Activated CD8-positive, alpha-beta memory T cell treated with anti-CD3 and anti-CD28 coated beads for 24 hours (primary cell): Measurements from ENCODE around the gene PEA15.

Source experiments
- DNase-seq: peaks from one replicate; pipeline ENCODE4 v3.0.0-alpha.2; 2020

Gene PEA15

DNA sequence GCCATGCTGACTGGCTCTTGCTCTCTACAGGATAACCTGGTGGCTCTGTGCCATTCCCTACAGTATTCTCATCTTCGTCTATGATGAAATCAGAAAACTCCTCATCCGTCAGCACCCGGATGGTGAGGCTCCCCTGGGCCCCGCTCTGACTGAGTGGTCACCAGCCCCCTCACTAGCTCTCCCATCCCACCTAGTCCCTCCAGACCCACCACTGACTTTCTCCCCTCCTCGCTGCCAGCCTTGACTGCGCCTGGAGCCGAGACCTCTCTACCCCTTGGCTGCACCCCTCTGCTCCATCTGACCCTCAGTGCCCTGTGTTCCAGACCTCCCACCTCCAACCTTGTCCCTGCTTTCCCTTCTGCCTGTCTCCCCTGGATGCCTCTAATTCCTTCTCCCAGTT lies 18.9 kb upstream of the PEA15 start:
- DNase-seq: no peak

DNA sequence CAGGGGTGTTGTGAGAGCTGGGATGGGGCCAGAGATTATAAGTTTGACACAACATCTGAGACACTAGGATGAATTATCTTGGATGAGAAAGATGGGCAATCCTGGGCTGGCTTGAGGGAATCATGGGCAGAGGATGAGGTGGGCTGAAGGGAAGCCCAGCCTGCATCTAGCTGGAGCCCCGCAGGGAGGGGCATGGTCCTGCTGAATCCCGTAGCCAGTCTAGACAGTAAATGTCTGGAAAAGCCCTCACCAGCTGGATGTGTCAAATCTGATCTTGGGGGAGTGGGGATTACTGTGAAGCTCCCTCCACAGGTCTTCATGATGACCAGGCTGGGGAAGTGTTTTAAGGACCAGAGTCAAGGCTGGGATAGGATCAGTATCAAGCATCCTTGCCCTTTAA lies 18.5 kb upstream of the PEA15 start:
- DNase-seq: no peak

- DNase-seq: no peak
Measured at GRCh38 chr1:160187407-160187806, 17.8 kb upstream of the PEA15 start.

- DNase-seq: no peak
Measured at GRCh38 chr1:160188341-160188740, 16.8 kb upstream of the PEA15 start.

GRCh38 chr1:160189649-160190625 lies 15.2 kb upstream of the PEA15 start, which contains the start of gene CASQ1:
Gene CASQ1, plus strand, starts transcription at chr1:160190575. Its CDS starts 177 bp downstream, at chr1:160190752.
- no peak for DNase-seq

GRCh38 chr1:160191756-160192155 lies 13.4 kb upstream of the PEA15 start:
- no peak for DNase-seq

GRCh38 chr1:160192234-160192633 lies 12.9 kb upstream of the PEA15 start:
- DNase-seq: no peak

DNA sequence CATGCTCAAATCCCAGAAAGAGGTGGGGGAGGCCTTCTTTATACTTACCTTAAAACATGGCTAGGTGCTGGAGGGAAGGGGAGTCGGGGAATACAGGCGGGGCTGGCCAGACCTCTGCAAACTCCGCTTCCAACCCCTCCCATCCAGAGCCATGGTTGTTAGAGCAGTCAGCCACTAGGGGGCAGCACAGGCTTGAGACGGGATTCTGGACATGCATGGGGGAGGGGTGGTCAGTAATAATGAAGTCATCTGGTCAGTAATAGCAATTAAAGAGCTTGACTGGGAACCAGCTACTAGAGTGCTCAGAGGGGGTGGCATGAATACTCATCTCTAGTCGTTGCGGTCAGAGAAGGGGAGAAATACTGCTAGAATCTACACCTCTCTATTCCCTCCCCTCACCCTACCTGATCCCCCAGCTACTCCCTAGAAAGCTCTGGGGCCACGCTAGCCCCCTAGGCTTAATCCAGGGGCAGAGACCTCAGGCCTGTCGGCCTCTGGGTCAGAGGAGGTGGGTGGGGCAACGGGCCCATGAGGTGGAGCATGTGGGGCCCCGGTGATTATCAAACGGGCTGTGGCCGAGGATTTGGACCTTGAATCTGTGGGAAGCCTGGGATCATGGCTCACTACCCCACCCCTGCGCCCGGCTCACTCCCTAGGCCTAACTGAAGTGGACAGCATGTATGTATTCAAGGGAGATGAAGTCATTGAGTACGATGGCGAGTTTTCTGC lies 11.9 kb upstream of the PEA15 start:
- peak; percentile 95 for DNase-seq

GRCh38 chr1:160193832-160194736 lies 11.1 kb upstream of the PEA15 start:
- DNase-seq: no peak

GRCh38 chr1:160194737-160195059 lies 10.5 kb upstream of the PEA15 start:
- no peak for DNase-seq

DNA sequence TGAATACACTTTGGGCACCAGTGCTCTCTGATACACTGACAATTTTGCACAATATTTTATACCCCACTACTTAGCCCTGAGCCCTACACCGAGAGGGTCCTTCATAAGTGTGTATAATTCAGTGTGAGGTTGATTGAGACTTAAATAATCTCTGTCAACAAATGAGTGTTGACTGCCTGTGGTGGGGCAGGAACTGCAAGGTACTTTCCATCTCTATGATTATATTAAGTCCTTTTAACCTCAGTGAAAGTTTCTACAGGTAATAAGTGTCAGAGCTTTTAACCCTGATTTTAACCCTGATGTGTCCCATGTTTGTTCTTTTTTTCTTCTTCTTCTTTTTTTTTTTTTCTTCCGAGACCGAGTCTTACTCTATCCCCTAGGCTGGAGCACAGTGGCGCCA lies 9.0 kb upstream of the PEA15 start:
- DNase-seq: no peak

- DNase-seq: no peak
Measured at GRCh38 chr1:160197231-160197630, 8.0 kb upstream of the PEA15 start.

DNA sequence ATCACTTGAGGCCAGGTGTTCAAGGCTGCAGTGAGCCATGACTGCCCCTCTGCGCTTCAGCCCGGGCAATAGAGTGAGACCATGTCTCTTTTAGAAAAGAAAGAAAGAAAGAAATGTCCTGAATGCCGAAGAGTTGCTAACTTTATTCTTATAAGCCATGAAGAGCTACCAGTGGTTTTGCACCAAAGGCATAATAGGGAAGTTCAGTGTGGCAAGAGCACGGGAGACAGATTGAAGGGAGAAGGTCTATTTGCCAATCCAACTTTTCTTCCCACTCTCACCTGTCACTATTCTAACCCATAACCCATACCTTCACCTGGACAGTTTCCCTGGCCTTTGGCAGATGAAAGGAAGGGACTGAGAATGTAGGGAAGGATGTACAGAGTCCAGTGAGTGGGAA lies 4.4 kb upstream of the PEA15 start:
- no peak for DNase-seq

GRCh38 chr1:160204526-160205241 lies 500 bp upstream of the PEA15 start:
- no peak for DNase-seq

GRCh38 chr1:160206036-160206389 lies 829 bp downstream of the PEA15 start:
- DNase-seq: no peak

DNA sequence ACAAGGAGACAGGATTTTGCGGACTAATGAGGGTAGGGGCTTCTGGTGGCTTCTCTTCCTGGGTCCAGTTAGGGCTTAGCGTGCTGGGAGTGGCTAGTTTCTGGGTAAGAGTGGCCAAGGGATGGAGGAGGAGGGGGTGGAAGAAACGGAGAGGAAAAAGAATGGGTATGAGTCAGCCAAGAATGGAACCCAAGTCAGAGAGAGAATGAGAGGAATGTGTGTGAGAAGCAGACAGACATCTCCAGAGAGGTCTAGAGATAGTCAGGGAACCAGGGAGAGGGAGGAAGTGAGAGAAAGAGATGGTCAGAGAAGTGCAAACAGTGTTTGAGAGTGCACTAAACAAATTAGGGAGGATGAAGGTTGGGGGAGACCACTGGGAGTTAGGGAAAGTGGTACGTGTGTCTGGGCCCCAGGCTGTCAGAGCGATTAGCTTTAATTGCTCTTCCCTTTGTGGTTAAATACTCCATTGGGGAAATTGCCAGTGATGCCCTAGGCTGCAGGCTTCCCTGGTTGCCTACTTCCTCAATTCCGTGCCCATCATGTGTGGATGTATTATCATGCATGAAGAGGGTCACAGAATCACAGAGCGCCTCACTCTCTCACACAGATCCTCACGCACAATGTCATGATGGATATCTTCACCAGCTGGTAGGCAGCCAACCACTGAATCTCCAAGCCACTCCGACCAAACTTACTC lies 1.4 kb downstream of the PEA15 start:
- DNase-seq: no peak

DNA sequence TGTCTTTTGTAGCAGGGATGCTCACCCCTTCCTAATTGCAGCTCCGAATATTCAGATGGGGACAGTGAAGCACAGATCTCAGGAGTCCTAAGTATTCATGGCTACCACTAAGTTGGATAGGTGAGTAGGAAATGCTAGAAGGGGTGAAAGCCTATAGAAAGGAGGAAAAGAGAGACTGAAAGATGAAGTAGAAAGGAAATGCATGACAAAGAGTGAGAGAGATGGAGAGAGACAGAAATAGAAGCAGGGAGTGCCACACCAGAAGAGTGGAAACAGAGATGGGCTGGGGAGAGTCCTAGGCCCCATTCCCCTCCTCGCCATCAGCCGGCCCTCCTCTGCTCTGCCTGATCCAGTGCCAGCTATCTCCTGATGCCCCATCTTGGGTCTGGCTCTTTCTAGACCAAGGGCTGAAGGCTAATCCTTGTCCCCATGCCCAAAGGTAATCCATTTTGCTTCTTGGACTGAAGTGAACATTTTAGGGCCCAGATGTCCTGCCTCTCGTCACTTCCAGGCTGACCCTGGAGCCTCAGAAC lies 2.0 kb downstream of the PEA15 start:
- DNase-seq: no peak

DNA sequence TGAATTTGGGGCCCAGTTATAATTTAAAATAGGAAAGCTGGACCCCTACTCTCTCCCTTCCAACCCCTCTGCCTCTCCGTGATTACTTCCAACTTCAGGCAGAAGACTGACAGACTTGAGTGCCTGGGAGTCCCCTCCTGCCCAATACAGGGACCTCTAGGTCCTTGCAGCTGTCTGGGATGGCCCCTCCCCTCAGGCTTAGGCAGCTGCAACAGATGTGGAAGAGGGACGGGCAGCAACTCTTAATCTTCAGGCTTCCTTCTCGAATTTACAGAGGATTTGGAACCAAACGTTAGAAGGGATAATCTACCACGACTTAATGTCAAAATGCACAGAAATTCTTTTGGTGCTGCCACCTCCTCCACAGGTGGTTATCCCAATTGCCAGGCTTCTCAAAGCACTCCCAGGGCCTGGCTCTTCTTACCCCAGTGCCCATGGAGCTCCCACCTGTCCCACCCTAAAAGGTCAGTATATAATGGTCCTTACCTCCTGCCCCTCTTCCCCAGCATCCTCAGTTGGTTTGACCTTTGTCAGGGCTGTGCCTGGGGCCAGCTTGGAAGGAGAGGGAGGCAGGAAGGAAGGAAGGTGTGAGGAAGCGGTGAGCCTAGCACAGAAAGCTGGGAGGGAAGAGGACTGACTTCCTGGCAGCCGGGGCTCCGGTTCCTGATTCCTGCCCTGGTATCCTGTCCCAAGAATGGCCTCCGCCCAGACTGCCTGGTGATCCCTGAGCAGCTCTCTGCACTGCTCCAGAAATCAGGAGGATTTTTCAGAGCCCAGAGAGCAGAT lies 2.8 kb downstream of the PEA15 start:
- DNase-seq: no peak

GRCh38 chr1:160208557-160209320 lies 3.6 kb downstream of the PEA15 start:
- DNase-seq: no peak
